ENCODE results near the gene RARRES2.

DNA sequence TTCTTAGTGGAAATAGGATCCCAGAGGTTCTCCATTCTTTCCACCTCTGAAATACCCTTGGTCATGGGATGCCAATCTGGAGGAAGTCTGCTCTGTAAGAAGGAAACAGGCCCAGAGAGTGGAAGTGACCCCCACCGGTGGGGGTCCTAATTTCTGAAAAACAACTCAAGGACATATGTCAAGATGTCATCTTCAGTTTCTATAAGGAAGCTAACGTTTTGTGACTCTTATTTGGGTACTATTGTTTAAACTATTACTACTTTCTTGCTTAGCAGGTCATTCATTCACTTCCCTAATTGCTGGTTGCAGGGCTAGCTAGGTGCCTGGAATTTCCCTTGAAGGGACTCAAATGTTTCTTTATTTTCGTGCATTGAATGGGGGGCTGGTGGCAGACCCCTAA, 35.8 kb upstream of the RARRES2 start:
- TF ChIP-seq, protein P1, sequence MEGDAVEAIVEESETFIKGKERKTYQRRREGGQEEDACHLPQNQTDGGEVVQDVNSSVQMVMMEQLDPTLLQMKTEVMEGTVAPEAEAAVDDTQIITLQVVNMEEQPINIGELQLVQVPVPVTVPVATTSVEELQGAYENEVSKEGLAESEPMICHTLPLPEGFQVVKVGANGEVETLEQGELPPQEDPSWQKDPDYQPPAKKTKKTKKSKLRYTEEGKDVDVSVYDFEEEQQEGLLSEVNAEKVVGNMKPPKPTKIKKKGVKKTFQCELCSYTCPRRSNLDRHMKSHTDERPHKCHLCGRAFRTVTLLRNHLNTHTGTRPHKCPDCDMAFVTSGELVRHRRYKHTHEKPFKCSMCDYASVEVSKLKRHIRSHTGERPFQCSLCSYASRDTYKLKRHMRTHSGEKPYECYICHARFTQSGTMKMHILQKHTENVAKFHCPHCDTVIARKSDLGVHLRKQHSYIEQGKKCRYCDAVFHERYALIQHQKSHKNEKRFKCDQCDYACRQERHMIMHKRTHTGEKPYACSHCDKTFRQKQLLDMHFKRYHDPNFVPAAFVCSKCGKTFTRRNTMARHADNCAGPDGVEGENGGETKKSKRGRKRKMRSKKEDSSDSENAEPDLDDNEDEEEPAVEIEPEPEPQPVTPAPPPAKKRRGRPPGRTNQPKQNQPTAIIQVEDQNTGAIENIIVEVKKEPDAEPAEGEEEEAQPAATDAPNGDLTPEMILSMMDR (IDR thresholded peaks at IDR 0.05), result no peak
- TF ChIP-seq POLR2A (IDR thresholded peaks at IDR 0.05), result no peak
